ENCODE measurements around the gene SLC15A4.
"Not testable (repeated sequence)": the region's sequence is repeated elsewhere in the genome, so short reads cannot be mapped to it uniquely, and the experiment has no call there.

GRCh38 chr12:128805406-128805805 is 18.4 kb downstream of the SLC15A4 start:
- TF ChIP-seq JUND (CRISPR knock-in tag; IDR thresholded peaks at IDR 0.05); ZSCAN22 (CRISPR knock-in tag; IDR thresholded peaks at IDR 0.05); KDM5A (IDR thresholded peaks at IDR 0.05; ENCODE audit: borderline replicate concordance, low read length); ZNF660 (CRISPR knock-in tag; IDR thresholded peaks at IDR 0.05; ENCODE audit: borderline replicate concordance, low read depth); RFX5 (IDR thresholded peaks at IDR 0.05; ENCODE audit: low read depth, low read length); ZZZ3 (CRISPR knock-in tag; IDR thresholded peaks at IDR 0.05; ENCODE audit: borderline replicate concordance); ZSCAN9 (CRISPR knock-in tag; IDR thresholded peaks at IDR 0.05; ENCODE audit: borderline replicate concordance); POLR2A (IDR thresholded peaks at IDR 0.05; ENCODE audit: insufficient read depth in 1 of 2, low read depth in 2 of 2, low read length in 2 of 2); SMC3 (IDR thresholded peaks at IDR 0.05; ENCODE audit: low read length): not testable (repeated sequence)
